ENCODE measurements around the gene CCPG1.
"Not testable (repeated sequence)": the region's sequence is repeated elsewhere in the genome, so short reads cannot be mapped to it uniquely, and the experiment has no call there.

Gene CCPG1, protein sequence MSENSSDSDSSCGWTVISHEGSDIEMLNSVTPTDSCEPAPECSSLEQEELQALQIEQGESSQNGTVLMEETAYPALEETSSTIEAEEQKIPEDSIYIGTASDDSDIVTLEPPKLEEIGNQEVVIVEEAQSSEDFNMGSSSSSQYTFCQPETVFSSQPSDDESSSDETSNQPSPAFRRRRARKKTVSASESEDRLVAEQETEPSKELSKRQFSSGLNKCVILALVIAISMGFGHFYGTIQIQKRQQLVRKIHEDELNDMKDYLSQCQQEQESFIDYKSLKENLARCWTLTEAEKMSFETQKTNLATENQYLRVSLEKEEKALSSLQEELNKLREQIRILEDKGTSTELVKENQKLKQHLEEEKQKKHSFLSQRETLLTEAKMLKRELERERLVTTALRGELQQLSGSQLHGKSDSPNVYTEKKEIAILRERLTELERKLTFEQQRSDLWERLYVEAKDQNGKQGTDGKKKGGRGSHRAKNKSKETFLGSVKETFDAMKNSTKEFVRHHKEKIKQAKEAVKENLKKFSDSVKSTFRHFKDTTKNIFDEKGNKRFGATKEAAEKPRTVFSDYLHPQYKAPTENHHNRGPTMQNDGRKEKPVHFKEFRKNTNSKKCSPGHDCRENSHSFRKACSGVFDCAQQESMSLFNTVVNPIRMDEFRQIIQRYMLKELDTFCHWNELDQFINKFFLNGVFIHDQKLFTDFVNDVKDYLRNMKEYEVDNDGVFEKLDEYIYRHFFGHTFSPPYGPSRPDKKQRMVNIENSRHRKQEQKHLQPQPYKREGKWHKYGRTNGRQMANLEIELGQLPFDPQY

GRCh38 chr15:55408012-55408928 lies at the start of gene CCPG1, which contains the start of gene PIERCE2:
Gene CCPG1 (minus strand): TSS chr15:55408359. CDS start chr15:55389424, 18,935 bp downstream.
Gene PIERCE2 (plus strand): TSS chr15:55408495. CDS start chr15:55408769, 274 bp downstream.
- DNase-seq: peak; percentile 93

- DNase-seq: no peak
These were observed 49.4 kb upstream of the CCPG1 start for GRCh38 chr15:55457401-55458022.

DNA sequence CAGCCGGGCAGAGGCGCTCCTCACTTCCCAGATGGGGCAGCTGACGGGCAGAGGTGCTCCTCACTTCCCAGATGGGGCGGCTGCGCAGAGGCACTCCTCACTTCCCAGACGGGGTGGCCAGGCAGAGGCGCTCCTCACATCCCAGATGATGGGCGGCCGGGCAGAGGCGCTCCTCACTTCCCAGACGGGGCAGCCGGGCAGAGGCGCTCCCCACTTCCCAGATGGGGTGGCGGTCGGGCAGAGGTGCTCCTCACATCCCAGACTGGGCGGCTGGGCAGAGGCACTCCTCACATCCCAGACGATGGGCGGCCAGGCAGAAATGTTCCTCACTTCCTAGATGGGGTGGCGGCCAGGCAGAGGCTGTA lies 38.9 kb upstream of the CCPG1 start:
- not testable (repeated sequence) for DNase-seq

- not testable (repeated sequence) for DNase-seq
These were observed 38.3 kb upstream of the CCPG1 start for GRCh38 chr15:55446379-55447029.

GRCh38 chr15:55445936-55446335 lies 37.8 kb upstream of the CCPG1 start:
- not testable (repeated sequence) for DNase-seq

DNA sequence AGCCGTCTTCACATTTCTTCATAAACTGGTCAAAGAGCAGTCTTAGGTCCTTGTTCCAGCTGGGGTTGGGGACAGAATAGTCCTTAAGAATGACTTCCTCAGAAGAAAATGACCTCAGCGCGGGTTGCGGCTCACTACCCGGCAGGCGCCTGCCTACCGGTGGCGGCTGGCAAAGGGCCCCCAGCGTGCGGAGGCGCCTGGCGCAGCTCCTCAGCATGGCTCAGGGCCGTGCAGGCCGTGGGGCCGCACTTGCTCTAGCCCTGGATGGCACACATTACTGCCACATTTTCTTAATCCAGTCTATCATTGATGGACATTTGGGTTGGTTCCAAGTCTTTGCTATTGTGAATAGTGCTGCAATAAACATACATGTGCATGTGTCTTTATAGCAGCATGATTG lies 35.0 kb upstream of the CCPG1 start:
- not testable (repeated sequence) for DNase-seq

DNA sequence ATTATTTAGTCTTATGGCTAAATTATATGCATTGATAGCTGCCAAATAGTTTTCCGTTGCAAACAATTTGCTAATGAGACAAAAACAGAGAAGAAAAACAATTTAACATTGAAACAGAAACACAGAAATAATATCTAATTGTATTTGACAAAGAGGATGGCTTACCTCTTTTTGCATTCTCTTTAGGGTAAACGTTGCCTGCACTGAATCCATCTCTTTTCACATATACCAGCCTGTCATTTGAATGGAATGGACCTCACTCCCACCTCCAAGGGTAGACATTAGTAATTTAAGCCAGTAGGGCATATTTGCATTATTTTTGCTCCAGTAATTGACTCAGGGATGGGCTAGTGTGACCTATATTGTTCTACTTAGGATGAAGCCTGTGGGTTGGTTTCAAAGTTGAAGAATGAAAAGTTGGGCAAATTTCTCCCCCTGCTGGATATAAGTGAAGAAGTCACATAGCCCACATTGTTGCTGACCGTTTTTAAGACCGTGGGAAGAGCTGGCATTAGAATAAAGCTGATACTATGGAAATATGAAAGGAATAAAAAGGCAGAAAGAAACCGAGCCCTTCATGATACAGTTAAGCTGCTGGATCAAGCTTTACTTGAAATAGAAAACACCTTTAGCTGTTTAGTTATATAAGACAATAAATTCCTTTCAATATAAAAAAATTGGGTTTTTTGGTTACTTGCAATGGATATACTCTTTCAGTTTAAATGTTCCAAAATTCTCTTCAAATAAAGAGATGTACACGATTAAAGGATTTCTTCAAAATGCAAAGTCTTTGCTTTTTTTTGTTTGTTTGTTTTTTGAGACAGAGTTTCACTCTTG lies 27.0 kb upstream of the CCPG1 start:
- DNase-seq: peak; percentile 49

- DNase-seq: no peak
These were observed 13.9 kb upstream of the CCPG1 start for GRCh38 chr15:55422089-55422488.

DNA sequence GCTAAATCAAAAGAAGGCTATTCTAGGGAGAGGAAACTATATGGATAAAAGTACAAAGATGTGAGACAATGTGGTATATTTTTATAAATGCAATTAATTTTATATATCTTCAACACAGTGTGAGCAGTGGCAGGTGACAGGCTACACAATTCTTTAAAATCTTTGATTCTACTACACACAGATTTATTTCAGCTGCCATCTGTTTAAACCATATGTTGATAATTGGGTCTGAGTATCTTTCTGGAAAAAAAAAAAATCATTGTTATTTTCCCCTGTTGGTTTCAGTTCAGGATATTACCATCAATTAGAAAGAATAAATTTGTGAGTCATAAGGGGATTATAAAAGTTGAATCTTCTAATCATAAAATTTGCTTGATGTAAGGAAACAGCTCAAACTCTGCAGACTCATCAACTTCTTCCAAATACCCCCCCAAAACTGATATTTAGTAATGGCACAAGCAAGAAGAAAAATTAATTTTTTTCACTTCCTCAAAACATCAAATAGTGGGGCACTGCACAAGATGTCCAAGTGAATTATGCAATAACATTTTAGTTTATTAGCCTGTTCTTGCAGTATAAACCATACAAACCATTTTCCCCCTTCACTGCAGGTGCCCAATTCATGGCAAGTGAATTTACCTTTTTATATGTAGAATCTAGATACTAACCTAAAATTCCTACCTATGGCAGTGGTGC lies 12.2 kb upstream of the CCPG1 start:
- DNase-seq: no peak

- DNase-seq: not testable (repeated sequence)
These were observed 9.5 kb upstream of the CCPG1 start for GRCh38 chr15:55417678-55418077.

GRCh38 chr15:55408976-55409375 lies 817 bp upstream of the CCPG1 start:
- not testable (repeated sequence) for DNase-seq

- DNase-seq: no peak
These were observed 604 bp downstream of the CCPG1 start for GRCh38 chr15:55407498-55408011.

- no peak for DNase-seq
These were observed 4.6 kb downstream of the CCPG1 start for GRCh38 chr15:55403531-55403930.

- no peak for DNase-seq
These were observed 5.5 kb downstream of the CCPG1 start for GRCh38 chr15:55402707-55403106.

DNA sequence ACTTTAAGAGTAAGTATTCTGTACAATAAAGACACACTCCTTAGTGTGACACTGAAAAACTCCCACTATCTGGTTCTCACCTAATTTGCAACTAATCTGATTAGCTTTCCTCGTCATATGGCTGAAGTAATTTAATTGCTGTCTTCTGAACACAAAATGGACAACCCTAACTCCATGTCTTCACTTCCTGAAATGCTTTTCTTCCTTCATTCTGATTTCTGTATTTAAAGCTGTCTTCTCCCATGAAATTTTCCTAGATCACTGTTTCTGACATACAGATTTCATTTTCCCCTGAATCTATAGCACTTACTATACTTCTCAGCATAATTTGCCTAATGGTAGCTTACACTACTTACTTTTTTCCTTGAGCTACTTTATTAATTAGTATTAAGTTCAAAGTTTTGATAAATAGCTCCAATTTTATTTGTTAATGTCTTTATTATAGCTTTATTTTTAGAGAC lies 6.3 kb downstream of the CCPG1 start:
- DNase-seq: no peak

DNA sequence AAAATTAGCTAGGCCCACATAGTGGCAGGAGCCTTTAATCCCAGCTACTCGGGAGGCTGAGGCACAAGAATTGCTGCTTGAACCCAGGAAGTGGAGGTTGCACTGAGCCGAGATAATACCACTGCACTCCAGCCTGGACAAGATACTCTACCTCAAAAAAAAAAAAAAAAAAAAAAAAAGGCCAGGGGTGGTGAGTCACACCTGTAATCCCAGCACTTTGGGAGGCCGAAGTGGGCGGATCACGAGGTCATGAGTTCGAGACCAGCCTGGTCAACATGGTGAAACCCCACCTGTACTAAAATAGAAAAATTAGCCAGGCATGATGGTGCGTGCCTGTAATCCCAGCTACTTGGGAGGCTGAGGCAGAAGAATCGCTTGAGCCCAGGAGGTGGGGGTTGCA lies 8.1 kb downstream of the CCPG1 start:
- DNase-seq: not testable (repeated sequence)

DNA sequence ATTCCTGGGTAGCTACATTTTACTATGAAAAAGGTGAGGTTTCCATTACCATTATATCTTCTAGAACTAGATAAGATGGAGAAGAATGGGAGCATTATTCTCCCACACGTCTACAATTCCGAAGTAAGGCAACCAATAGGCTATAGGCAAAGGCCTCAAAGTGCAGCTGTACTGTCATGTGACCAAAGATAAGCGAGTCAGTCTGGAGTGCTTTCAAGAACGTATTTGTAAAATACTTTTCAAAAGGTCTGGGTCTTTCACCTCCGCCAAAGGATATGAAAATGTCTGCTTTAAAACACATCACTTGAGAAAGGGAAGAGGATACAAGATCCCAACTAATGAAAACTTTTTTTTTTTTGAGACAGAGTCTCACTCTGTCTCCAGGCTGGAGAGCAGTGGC lies 9.9 kb downstream of the CCPG1 start:
- DNase-seq: no peak

DNA sequence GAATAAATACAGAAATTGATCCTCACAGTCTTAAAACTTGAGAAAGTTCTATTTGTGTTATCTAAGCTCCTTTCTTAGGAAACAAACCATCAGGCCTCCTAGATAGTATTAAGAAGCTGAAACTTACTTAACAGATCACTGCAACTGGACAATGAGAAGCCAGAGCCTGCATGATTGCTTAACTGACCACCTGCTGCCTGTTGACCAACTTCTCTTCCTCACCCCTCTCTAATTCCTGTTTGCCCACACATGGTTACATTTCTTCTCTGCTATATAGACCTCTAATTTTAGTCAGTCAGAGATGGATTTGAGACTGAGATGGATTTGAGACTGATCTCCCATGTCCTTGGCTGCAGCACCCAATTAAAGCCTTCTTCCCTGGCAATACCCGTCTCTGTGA lies 13.5 kb downstream of the CCPG1 start:
- DNase-seq: no peak

DNA sequence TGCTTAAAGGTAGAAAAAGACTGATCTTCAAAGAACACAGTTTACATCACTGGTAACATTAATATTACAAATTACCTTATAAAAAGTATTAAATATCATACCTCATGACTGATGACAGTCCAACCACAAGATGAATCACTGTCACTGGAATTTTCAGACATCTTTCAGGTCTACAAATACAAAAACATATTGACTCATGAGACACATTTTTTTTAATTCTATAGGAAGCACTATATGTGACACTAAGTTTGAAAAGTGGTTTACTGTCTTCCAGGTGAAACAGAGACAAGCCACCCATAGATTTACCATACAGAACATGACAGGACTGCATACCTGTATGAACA lies 18.9 kb downstream of the CCPG1 start:
- no peak for DNase-seq

DNA sequence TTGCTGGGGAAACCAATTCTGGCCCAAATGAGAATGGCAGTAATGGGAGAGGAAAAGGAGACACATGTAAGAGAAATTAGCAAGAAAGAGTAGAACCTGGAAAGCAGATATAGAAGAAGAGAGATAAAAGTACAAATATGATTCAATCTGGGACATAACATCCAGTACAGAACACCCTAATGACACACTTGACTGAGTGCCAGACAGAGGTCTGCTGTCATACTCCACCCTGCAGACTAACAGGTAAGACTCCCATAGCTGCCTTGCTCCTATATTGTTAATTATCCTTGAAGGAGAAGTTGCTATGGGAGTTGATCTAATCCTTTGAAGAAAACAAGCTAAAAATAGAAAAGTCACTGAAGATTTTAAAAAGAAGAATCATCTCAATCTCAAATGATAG lies 21.1 kb downstream of the CCPG1 start:
- DNase-seq: no peak
